ENCODE data around the gene IFI6. TPM values are rescaled to one million over a fixed set of nuclear protein-coding genes. Genes with fewer than 3 reads are reported as not detected.

Gene IFI6
- total and polyA plus RNA-seq, 2 of the 13 experiments (the other 11 are each of a cell fraction or from before 2014, with no cell fraction given) = 12.9 to 13.2 TPM

GRCh38 chr1:27645071-27645415 is 26.9 kb downstream of the IFI6 start (continued):
- TF ChIP-seq MAZ (IDR thresholded peaks at IDR 0.05; ENCODE audit: borderline replicate concordance, low read depth, low read length) (no peak), MAZ (CRISPR knock-in tag; IDR thresholded peaks at IDR 0.05; ENCODE audit: low read depth) (no peak), ISX (CRISPR knock-in tag; conservative IDR thresholded peaks at IDR 0.05) (no peak), MED1 (CRISPR knock-in tag; IDR thresholded peaks at IDR 0.05) (no peak), GPBP1L1 (CRISPR knock-in tag; IDR thresholded peaks at IDR 0.05) (no peak), ADNP (CRISPR knock-in tag; IDR thresholded peaks at IDR 0.05) (no peak), BRCA1 (CRISPR knock-in tag; IDR thresholded peaks at IDR 0.05) (no peak), USF2 (IDR thresholded peaks at IDR 0.05; ENCODE audit: low read depth, low read length) (no peak), USF2 (CRISPR knock-in tag; IDR thresholded peaks at IDR 0.05; ENCODE audit: borderline replicate concordance) (no peak), FUBP1 (CRISPR knock-in tag; IDR thresholded peaks at IDR 0.05; ENCODE audit: borderline replicate concordance) (no peak)
